Mesenchymal stem cell (in vitro differentiated cells and primary cell): Measurements from ENCODE around the gene RUSF1.
A peak's percentile ranks its signal among the peaks of the same experiment; 100 is the strongest.

Experiments used
- DNase-seq: peaks from one replicate; pipeline ENCODE4 v3.0.0-alpha.2; 2013
- H2AFZ ChIP-seq: one replicate; pipeline ENCODE4 v1.6.1; 2013; ENCODE audit warnings: low read depth, mild to moderate bottlenecking, control low read depth, inconsistent platforms, low read length, moderate library complexity
- H2AK5ac ChIP-seq: 2 replicates; pipeline ENCODE4 v1.6.1; 2013; ENCODE audit warnings: low read length, moderate library complexity, mild to moderate bottlenecking, inconsistent platforms; ENCODE audit not compliant: severe bottlenecking
- H2BK120ac ChIP-seq: one replicate; pipeline ENCODE4 v1.6.1; 2013; ENCODE audit warnings: low read depth, mild to moderate bottlenecking, inconsistent platforms, low read length, moderate library complexity
- H2BK12ac ChIP-seq, 2 experiments: one replicate each; pipeline ENCODE4 v1.6.1; 2013; ENCODE audit warnings: inconsistent platforms in 2 of 2, low read length in 2 of 2, mild to moderate bottlenecking in 2 of 2, moderate library complexity in 2 of 2, control low read depth in 1 of 2
- H2BK15ac ChIP-seq: one replicate; pipeline ENCODE4 v1.6.1; 2013; ENCODE audit warnings: mild to moderate bottlenecking, low read depth, inconsistent platforms; ENCODE audit not compliant: poor library complexity, severe bottlenecking
- H2BK5ac ChIP-seq: 2 replicates; pipeline ENCODE4 v1.6.1; 2013; ENCODE audit warnings: low read depth, mild to moderate bottlenecking, low read length, control low read depth, inconsistent platforms; ENCODE audit not compliant: poor library complexity, severe bottlenecking
- H3K14ac ChIP-seq, 2 experiments: one replicate each; pipeline ENCODE4 v1.6.1; 2013; ENCODE audit warnings: inconsistent platforms in 2 of 2, low read length in 2 of 2, control low read depth in 1 of 2, mild to moderate bottlenecking in 1 of 2, moderate library complexity in 1 of 2
- H3K18ac ChIP-seq, 2 experiments: one replicate each; pipeline ENCODE4 v1.6.1; 2013; ENCODE audit warnings: inconsistent platforms in 2 of 2, low read length in 2 of 2, control low read depth in 1 of 2, low read depth in 1 of 2, mild to moderate bottlenecking in 1 of 2
- H3K23ac ChIP-seq, 2 experiments: one replicate each; pipeline ENCODE4 v1.6.1; 2013; ENCODE audit warnings: inconsistent platforms in 2 of 2, low read length in 2 of 2, mild to moderate bottlenecking in 2 of 2, moderate library complexity in 2 of 2, control low read depth in 1 of 2
- H3K27ac ChIP-seq: 2 replicates; pipeline ENCODE4 v1.5.1; 2013; ENCODE audit warnings: mild to moderate bottlenecking, moderate library complexity, low read length, control low read depth, inconsistent platforms; ENCODE audit not compliant: poor library complexity, severe bottlenecking
- H3K27me3 ChIP-seq, 2 experiments: 2 replicates each; pipeline versions ENCODE4 v1.6.1 to v1.7.0; 2013; ENCODE audit warnings: low read length in 2 of 2, mild to moderate bottlenecking in 2 of 2, moderate library complexity in 2 of 2, control low read depth in 1 of 2, inconsistent platforms in 1 of 2; ENCODE audit not compliant: control insufficient read depth in 1 of 2, insufficient read depth in 1 of 2
- H3K36me3 ChIP-seq, 2 experiments: 2 replicates each; pipeline versions ENCODE4 v1.6.1 to v1.7.0; 2013; ENCODE audit warnings: low read length in 2 of 2, control low read depth in 1 of 2, inconsistent platforms in 1 of 2, low read depth in 1 of 2, mild to moderate bottlenecking in 1 of 2; ENCODE audit not compliant: insufficient read depth in 2 of 2, control insufficient read depth in 1 of 2
- H3K4ac ChIP-seq, 2 experiments: one replicate each; pipeline ENCODE4 v1.6.1; 2013; ENCODE audit warnings: inconsistent platforms in 2 of 2, low read length in 2 of 2, mild to moderate bottlenecking in 2 of 2, moderate library complexity in 2 of 2, control low read depth in 1 of 2, low read depth in 1 of 2
- H3K4me1 ChIP-seq: 2 replicates; pipeline ENCODE4 v1.6.1; 2013; ENCODE audit warnings: low read depth, low read length, control low read depth; ENCODE audit not compliant: control insufficient read depth, insufficient read depth
- H3K4me2 ChIP-seq: 2 replicates; pipeline ENCODE4 v1.6.1; 2013; ENCODE audit warnings: low read length, mild to moderate bottlenecking, inconsistent platforms; ENCODE audit not compliant: poor library complexity, severe bottlenecking
- H3K4me3 ChIP-seq, 2 experiments: 2 replicates each; pipeline versions ENCODE4 v1.5.1 to v1.7.0; 2013; ENCODE audit warnings: low read length in 2 of 2, mild to moderate bottlenecking in 2 of 2, control low read depth in 1 of 2, low read depth in 1 of 2; ENCODE audit not compliant: insufficient read depth in 1 of 2
- H3K79me1 ChIP-seq: replicated peaks from 2 replicates; pipeline ENCODE4 v1.6.1; 2013; ENCODE audit warnings: mild to moderate bottlenecking, control low read depth, low read length, inconsistent platforms; ENCODE audit not compliant: poor library complexity, severe bottlenecking
- H3K9ac ChIP-seq: 2 replicates; pipeline ENCODE4 v1.7.0; 2013; ENCODE audit warnings: mild to moderate bottlenecking, low read length, moderate library complexity
- H3K9me3 ChIP-seq: 2 replicates; pipeline ENCODE4 v1.7.0; 2013; ENCODE audit warnings: mild to moderate bottlenecking, low read length; ENCODE audit not compliant: control insufficient read depth
- H4K8ac ChIP-seq: one replicate; pipeline ENCODE4 v1.6.1; 2013; ENCODE audit warnings: inconsistent platforms, mild to moderate bottlenecking, low read length, moderate library complexity
- H4K91ac ChIP-seq: one replicate; pipeline ENCODE4 v1.6.1; 2013; ENCODE audit warnings: mild to moderate bottlenecking, low read length, inconsistent platforms
- WGBS: methylation state at CpG from one replicate; pipeline ENCODE4 v1.1.7; 2013; ENCODE audit warnings: mixed read lengths; 5-methylcytosine and 5-hydroxymethylcytosine counted together

RUSF1 gene

GRCh38 chr16:31489616-31490584 lies 18.3 kb downstream of the RUSF1 start:
- no peak overlapping the region for H2BK12ac ChIP-seq
- H3K27me3 ChIP-seq, result peaks cover 0 to 42% of the 10 kb centered on the region in 2 experiments
- no peak overlapping the region for H2AFZ ChIP-seq
- no peak overlapping the region for H2BK120ac ChIP-seq
- DNase-seq, result no peak
- H3K18ac ChIP-seq, result no peak overlapping the region
- 96% methylated on average over 22 of the region's 22 CpGs for WGBS
- no peak overlapping the region for H4K91ac ChIP-seq
- H3K4me2 ChIP-seq, result no peak overlapping the region
- no peak overlapping the region for H2BK5ac ChIP-seq
- no peak overlapping the region for H3K4me3 ChIP-seq
- H3K4ac ChIP-seq, result no peak overlapping the region
- H3K23ac ChIP-seq, result no peak overlapping the region
- peaks cover 26 to 51% of the 10 kb centered on the region in 2 experiments for H3K36me3 ChIP-seq
- no peaks in the 10 kb centered on the region for H3K9me3 ChIP-seq
- H4K8ac ChIP-seq, result no peak overlapping the region
- no peak overlapping the region for H2BK15ac ChIP-seq
- H2AK5ac ChIP-seq, result no peak overlapping the region
- H3K9ac ChIP-seq, result no peak overlapping the region
- H3K4me1 ChIP-seq, result peaks cover 27% of the 10 kb centered on the region
- H3K79me1 ChIP-seq, result no peaks in the 10 kb centered on the region
- H3K27ac ChIP-seq, result no peak overlapping the region
- H3K14ac ChIP-seq, result no peak overlapping the region

- no peak overlapping the region for H2BK12ac ChIP-seq
- H3K27me3 ChIP-seq, result peaks cover 0 to 49% of the 10 kb centered on the region in 2 experiments
- whole genome bisulfite sequencing, result 90% methylated on average over 7 of the region's 7 CpGs
- H3K4me2 ChIP-seq, result no peak overlapping the region
- no peak overlapping the region for H3K9ac ChIP-seq
- H3K4ac ChIP-seq, result no peak overlapping the region
- peaks cover 32% of the 10 kb centered on the region for H3K4me1 ChIP-seq
- no peak overlapping the region for H4K91ac ChIP-seq
- H2AFZ ChIP-seq, result no peak overlapping the region
- no peak overlapping the region for H2BK120ac ChIP-seq
- H3K36me3 ChIP-seq, result peaks cover 23 to 51% of the 10 kb centered on the region in 2 experiments
- no peak overlapping the region for H2BK15ac ChIP-seq
- H3K27ac ChIP-seq, result no peak overlapping the region
- no peak overlapping the region for H3K4me3 ChIP-seq
- H3K79me1 ChIP-seq, result no peaks in the 10 kb centered on the region
- H3K18ac ChIP-seq, result no peak overlapping the region
- no peak overlapping the region for H3K23ac ChIP-seq
- no peaks in the 10 kb centered on the region for H3K9me3 ChIP-seq
- no peak overlapping the region for H2AK5ac ChIP-seq
- no peak overlapping the region for H4K8ac ChIP-seq
- no peak for DNase-seq
- H3K14ac ChIP-seq, result no peak overlapping the region
- H2BK5ac ChIP-seq, result no peak overlapping the region
These were observed 19.0 kb downstream of the RUSF1 start for GRCh38 chr16:31489298-31489564.

GRCh38 chr16:31488468-31489297 lies 19.5 kb downstream of the RUSF1 start:
- H3K27ac ChIP-seq, result no peak overlapping the region
- peak overlapping the region; percentile 41 for H4K91ac ChIP-seq
- no peak overlapping the region for H2BK120ac ChIP-seq
- WGBS, result 48% methylated on average over 77 of the region's 77 CpGs
- peaks cover 37% of the 10 kb centered on the region for H3K4me1 ChIP-seq
- no peak overlapping the region for H2BK5ac ChIP-seq
- peak overlapping the region in 1 of 2 experiments; percentile 17 for H3K4ac ChIP-seq
- H3K9ac ChIP-seq, result peak overlapping the region; percentile 53
- H2AK5ac ChIP-seq, result no peak overlapping the region
- no peak overlapping the region for H2AFZ ChIP-seq
- H4K8ac ChIP-seq, result peak overlapping the region; percentile 29
- no peak for DNase-seq
- peak overlapping the region in 1 of 2 experiments; percentile 21 for H2BK12ac ChIP-seq
- peak overlapping the region; percentile 41 to 71 for H3K18ac ChIP-seq
- H3K23ac ChIP-seq, result peak overlapping the region in 1 of 2 experiments; percentile 86
- no peak overlapping the region for H2BK15ac ChIP-seq
- peaks cover 0 to 49% of the 10 kb centered on the region in 2 experiments for H3K27me3 ChIP-seq
- peaks cover 22 to 48% of the 10 kb centered on the region in 2 experiments for H3K36me3 ChIP-seq
- no peaks in the 10 kb centered on the region for H3K9me3 ChIP-seq
- peak overlapping the region; percentile 33 to 73 for H3K4me3 ChIP-seq
- H3K14ac ChIP-seq, result peak overlapping the region in 1 of 2 experiments; percentile 82
- H3K79me1 ChIP-seq, result no peaks in the 10 kb centered on the region
- H3K4me2 ChIP-seq, result peak overlapping the region; percentile 95
